GM23338 (cell line): ENCODE results near the gene EFCAB12. TPM values are rescaled to one million over a fixed set of nuclear protein-coding genes. Genes with fewer than 3 reads are reported as not detected.

Experiments
- ATAC-seq: fragments of 200-7000 bp; cut with Tn5 transposase; 3 replicates; pipeline ENCODE4 v1.9.1; 2020
- DNase-seq: peaks from one replicate; pipeline ENCODE4 v3.0.0-alpha.2; 2015; ENCODE audit warnings: low spot score
- H2AFZ ChIP-seq: fragments of 200-600 bp; sonication (generic); 2 replicates; pipeline ENCODE4 v1.8.0; 2016; ENCODE audit warnings: antibody characterized with exemption, mild to moderate bottlenecking, moderate library complexity
- H3F3A ChIP-seq: fragments of 200-600 bp; sonication (generic); replicated peaks from 2 replicates; pipeline ENCODE4 v1.8.0; 2017; ENCODE audit warnings: antibody characterized with exemption, mixed run types, low read depth
- H3K27ac ChIP-seq: fragments of 200-600 bp; sonication (generic); 2 replicates; pipeline ENCODE4 v1.6.1; 2016; ENCODE audit warnings: low read depth
- H3K27me3 ChIP-seq: fragments of 200-600 bp; sonication (generic); 2 replicates; pipeline ENCODE4 v1.8.0; 2016; ENCODE audit warnings: mild to moderate bottlenecking, mixed run types, moderate library complexity; ENCODE audit not compliant: insufficient read depth
- H3K36me3 ChIP-seq: fragments of 200-600 bp; sonication (generic); 2 replicates; pipeline ENCODE4 v1.8.0; 2016; ENCODE audit warnings: mild to moderate bottlenecking; ENCODE audit not compliant: insufficient read depth
- H3K4me1 ChIP-seq: fragments of 200-600 bp; sonication (generic); 2 replicates; pipeline ENCODE4 v1.8.0; 2016; ENCODE audit warnings: mild to moderate bottlenecking, moderate library complexity; ENCODE audit not compliant: insufficient read depth
- H3K4me2 ChIP-seq: fragments of 200-600 bp; sonication (generic); 2 replicates; pipeline ENCODE4 v1.7.1; 2017; ENCODE audit warnings: mixed run types
- H3K4me3 ChIP-seq: fragments of 200-600 bp; sonication (generic); 2 replicates; pipeline ENCODE4 v1.6.1; 2016; ENCODE audit warnings: mixed run types
- H3K79me2 ChIP-seq: fragments of 200-600 bp; sonication (generic); replicated peaks from 2 replicates; pipeline ENCODE4 v1.8.0; 2017; ENCODE audit warnings: mild to moderate bottlenecking; ENCODE audit not compliant: insufficient read depth
- H3K9me2 ChIP-seq: fragments of 200-600 bp; sonication (generic); 2 replicates; pipeline ENCODE4 v1.8.0; 2017; ENCODE audit not compliant: insufficient read depth
- H4K20me1 ChIP-seq: fragments of 200-600 bp; sonication (generic); replicated peaks from 2 replicates; pipeline ENCODE4 v1.8.0; 2017; ENCODE audit warnings: mild to moderate bottlenecking; ENCODE audit not compliant: insufficient read depth
- H3K27ac Mint-ChIP-seq: 2 replicates; pipeline ENCODE4 v1.8.0; 2020; ENCODE audit warnings: inconsistent platforms, mild to moderate bottlenecking, moderate library complexity, mixed read lengths
- H3K27me3 Mint-ChIP-seq: 3 replicates; pipeline ENCODE4 v1.8.0; 2022; ENCODE audit warnings: low read depth, mild to moderate bottlenecking, moderate library complexity, mixed read lengths, inconsistent platforms; ENCODE audit not compliant: insufficient read depth, poor library complexity
- H3K36me3 Mint-ChIP-seq: 3 replicates; pipeline ENCODE4 v1.8.0; 2021; ENCODE audit warnings: low read depth, mild to moderate bottlenecking, inconsistent platforms, moderate library complexity, mixed read lengths
- H3K4me1 Mint-ChIP-seq: 3 replicates; pipeline ENCODE4 v1.8.0; 2020; ENCODE audit warnings: mild to moderate bottlenecking, inconsistent platforms, mixed read lengths
- H3K4me3 Mint-ChIP-seq: 3 replicates; pipeline ENCODE4 v1.8.0; 2021; ENCODE audit warnings: moderate library complexity, mild to moderate bottlenecking, inconsistent platforms, mixed read lengths
- H3K9me3 Mint-ChIP-seq: 3 replicates; pipeline ENCODE4 v1.8.0; 2020; ENCODE audit warnings: moderate library complexity, mild to moderate bottlenecking, inconsistent platforms, mixed read lengths
- CTCF ChIP-seq, 2 experiments: fragments of 200-600 bp in 1 of 2; sonication (generic) in 1 of 2; conservative IDR thresholded peaks; 2 replicates each; pipeline versions ENCODE4 v1.5.1 to v1.6.1; 2016 to 2017; ENCODE audit warnings: antibody characterized with exemption in 2 of 2, low read depth in 2 of 2, mild to moderate bottlenecking in 2 of 2, moderate library complexity in 1 of 2
- EZH2 ChIP-seq: fragments of 200-600 bp; sonication (generic); IDR thresholded peaks from one replicate; pipeline ENCODE4 v1.8.0; 2017; ENCODE audit warnings: antibody characterized with exemption, mild to moderate bottlenecking, low read depth; ENCODE audit not compliant: unreplicated experiment
- EZH2phosphoT487 ChIP-seq: fragments of 200-600 bp; sonication (generic); IDR thresholded peaks from one replicate; pipeline ENCODE4 v1.8.1; 2018; ENCODE audit warnings: antibody characterized with exemption; ENCODE audit not compliant: unreplicated experiment
- JUNB ChIP-seq: IDR thresholded peaks from one replicate; pipeline ENCODE4 v1.6.1; 2016; ENCODE audit warnings: antibody characterized with exemption; ENCODE audit not compliant: unreplicated experiment
- NANOG ChIP-seq: IDR thresholded peaks from 2 replicates; pipeline ENCODE4 v1.6.1; 2016; ENCODE audit warnings: antibody characterized with exemption, borderline replicate concordance
- POLR2AphosphoS5 ChIP-seq: IDR thresholded peaks from 2 replicates; pipeline ENCODE4 v1.6.1; 2016; ENCODE audit warnings: antibody characterized with exemption, low read depth
- STAT1 ChIP-seq: IDR thresholded peaks from one replicate; pipeline ENCODE4 v1.6.1; 2016; ENCODE audit warnings: antibody characterized with exemption; ENCODE audit not compliant: unreplicated experiment
- ZNF114 ChIP-seq: fragments of 250-450 bp; sonication (Bioruptor Pico); IDR thresholded peaks from 2 replicates; pipeline ENCODE4 v1.5.0; 2020; ENCODE audit warnings: mild to moderate bottlenecking, moderate library complexity
- ZNF331 ChIP-seq: fragments of 250-450 bp; sonication (Bioruptor Pico); IDR thresholded peaks from 2 replicates; pipeline ENCODE4 v1.5.0; 2020; ENCODE audit warnings: low read depth, mild to moderate bottlenecking, moderate library complexity
- ZNF462 ChIP-seq: fragments of 250-450 bp; sonication (Bioruptor Pico); IDR thresholded peaks from 2 replicates; pipeline ENCODE4 v1.5.0; 2020; ENCODE audit warnings: mild to moderate bottlenecking, moderate library complexity
- polyA plus RNA-seq: library from polyadenylated mRNA; unstranded; fragments of >200 nt; fragmentation: Nextera tagmentation; extraction: Ambion mirVana; gene quantifications from 2 replicates; pipeline ENCODE4 v1.2.1, GENCODE V29; 2016
- total RNA-seq: library from RNA; depleted of rRNA; stranded (reverse); fragments of >200 nt; shearing (Covaris generic); gene quantifications from 2 replicates; pipeline ENCODE4 v1.2.3, GENCODE V29; 2014
- TF ChIP-seq, protein P1 (sequence below): IDR thresholded peaks from one replicate; pipeline ENCODE4 v1.6.1; 2018; ENCODE audit warnings: antibody characterized with exemption; ENCODE audit not compliant: unreplicated experiment

Gene EFCAB12
- total and polyA plus RNA-seq, 2 experiments from 2014 or later: 0.24 to 0.65 TPM

DNA sequence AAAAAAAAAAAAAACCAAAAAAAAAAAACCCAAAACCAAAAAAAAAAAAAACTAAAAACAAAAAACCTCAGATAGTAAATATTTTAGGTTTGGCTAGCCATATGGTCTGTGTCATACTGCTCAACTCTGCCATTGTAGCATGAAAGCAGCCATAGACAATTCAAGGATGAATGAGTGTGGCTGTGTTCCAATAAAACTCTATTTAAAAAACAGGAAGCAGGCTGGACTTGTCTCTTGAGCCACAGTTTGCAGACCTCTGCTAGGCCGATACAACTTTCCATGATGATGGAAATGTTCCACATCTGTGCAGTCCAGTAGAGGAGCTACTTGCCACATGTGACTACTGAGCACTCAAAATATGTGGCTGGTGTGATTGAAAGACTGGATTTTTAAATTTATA lies 11.1 kb downstream of the EFCAB12 start:
- no peaks in the 10 kb centered on the region; the same call in 2 of the 3 replicates for H3K9me3 Mint-ChIP-seq
- Histone ChIP-seq H2AFZ (no peak overlapping the region), H3K27me3 (no peaks in the 10 kb centered on the region), H3K4me1 (no peaks in the 10 kb centered on the region; the same call in 1 of the 2 replicates), H3K4me2 (no peak overlapping the region), H3F3A (no peaks in the 10 kb centered on the region), H4K20me1 (no peaks in the 10 kb centered on the region), H3K4me3 (no peak overlapping the region), H3K79me2 (no peaks in the 10 kb centered on the region), H3K9me2 (no peaks in the 10 kb centered on the region), H3K27ac (no peak overlapping the region), H3K36me3 (no peaks in the 10 kb centered on the region)
- H3K4me1 Mint-ChIP-seq: peaks cover 13% of the 10 kb centered on the region
- no peaks in the 10 kb centered on the region for H3K36me3 Mint-ChIP-seq
- no peak overlapping the region for H3K27ac Mint-ChIP-seq
- no peak overlapping the region for H3K4me3 Mint-ChIP-seq
- ATAC-seq (no peak), DNase-seq (no peak)
- no peak for TF ChIP-seq NANOG
- TF ChIP-seq JUNB: no peak
- TF ChIP-seq ZNF114 (CRISPR knock-in tag): no peak
- TF ChIP-seq EZH2: no peak
- TF ChIP-seq EZH2phosphoT487: no peak
- peaks cover 11% of the 10 kb centered on the region for H3K27me3 Mint-ChIP-seq

GRCh38 chr3:129416415-129416814 lies 12.0 kb downstream of the EFCAB12 start:
- Mint-ChIP-seq H3K9me3 (no peaks in the 10 kb centered on the region; the same call in 2 of the 3 replicates), H3K4me1 (peaks cover 13% of the 10 kb centered on the region), H3K36me3 (no peaks in the 10 kb centered on the region), H3K27ac (no peak overlapping the region), H3K4me3 (no peak overlapping the region), H3K27me3 (peaks cover 10% of the 10 kb centered on the region)
- no peaks in the 10 kb centered on the region for H3K9me2 ChIP-seq
- ATAC-seq (no peak), DNase-seq (no peak)
- no peaks in the 10 kb centered on the region for H3F3A ChIP-seq
- H3K36me3 ChIP-seq: no peaks in the 10 kb centered on the region
- no peak overlapping the region for H3K27ac ChIP-seq
- H3K27me3 ChIP-seq: no peaks in the 10 kb centered on the region
- no peaks in the 10 kb centered on the region for H4K20me1 ChIP-seq
- H3K4me2 ChIP-seq: no peak overlapping the region
- H3K4me1 ChIP-seq: no peaks in the 10 kb centered on the region; the same call in 1 of the 2 replicates
- H3K4me3 ChIP-seq: no peak overlapping the region
- no peak overlapping the region for H2AFZ ChIP-seq
- no peaks in the 10 kb centered on the region for H3K79me2 ChIP-seq
- TF ChIP-seq EZH2: no peak
- TF ChIP-seq POLR2AphosphoS5: no peak
- TF ChIP-seq, protein P1, sequence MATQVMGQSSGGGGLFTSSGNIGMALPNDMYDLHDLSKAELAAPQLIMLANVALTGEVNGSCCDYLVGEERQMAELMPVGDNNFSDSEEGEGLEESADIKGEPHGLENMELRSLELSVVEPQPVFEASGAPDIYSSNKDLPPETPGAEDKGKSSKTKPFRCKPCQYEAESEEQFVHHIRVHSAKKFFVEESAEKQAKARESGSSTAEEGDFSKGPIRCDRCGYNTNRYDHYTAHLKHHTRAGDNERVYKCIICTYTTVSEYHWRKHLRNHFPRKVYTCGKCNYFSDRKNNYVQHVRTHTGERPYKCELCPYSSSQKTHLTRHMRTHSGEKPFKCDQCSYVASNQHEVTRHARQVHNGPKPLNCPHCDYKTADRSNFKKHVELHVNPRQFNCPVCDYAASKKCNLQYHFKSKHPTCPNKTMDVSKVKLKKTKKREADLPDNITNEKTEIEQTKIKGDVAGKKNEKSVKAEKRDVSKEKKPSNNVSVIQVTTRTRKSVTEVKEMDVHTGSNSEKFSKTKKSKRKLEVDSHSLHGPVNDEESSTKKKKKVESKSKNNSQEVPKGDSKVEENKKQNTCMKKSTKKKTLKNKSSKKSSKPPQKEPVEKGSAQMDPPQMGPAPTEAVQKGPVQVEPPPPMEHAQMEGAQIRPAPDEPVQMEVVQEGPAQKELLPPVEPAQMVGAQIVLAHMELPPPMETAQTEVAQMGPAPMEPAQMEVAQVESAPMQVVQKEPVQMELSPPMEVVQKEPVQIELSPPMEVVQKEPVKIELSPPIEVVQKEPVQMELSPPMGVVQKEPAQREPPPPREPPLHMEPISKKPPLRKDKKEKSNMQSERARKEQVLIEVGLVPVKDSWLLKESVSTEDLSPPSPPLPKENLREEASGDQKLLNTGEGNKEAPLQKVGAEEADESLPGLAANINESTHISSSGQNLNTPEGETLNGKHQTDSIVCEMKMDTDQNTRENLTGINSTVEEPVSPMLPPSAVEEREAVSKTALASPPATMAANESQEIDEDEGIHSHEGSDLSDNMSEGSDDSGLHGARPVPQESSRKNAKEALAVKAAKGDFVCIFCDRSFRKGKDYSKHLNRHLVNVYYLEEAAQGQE: no peak
- no peak for TF ChIP-seq ZNF462
- TF ChIP-seq NANOG: no peak
- TF ChIP-seq ZNF114 (CRISPR knock-in tag): no peak
- no peak for TF ChIP-seq STAT1
- TF ChIP-seq CTCF (conservative IDR thresholded peaks at IDR 0.05; ENCODE audit: low read depth in 2 of 2): no peak
- no peak for TF ChIP-seq ZNF331
